ENCODE data around the gene DGLUCY.

DGLUCY gene

DNA sequence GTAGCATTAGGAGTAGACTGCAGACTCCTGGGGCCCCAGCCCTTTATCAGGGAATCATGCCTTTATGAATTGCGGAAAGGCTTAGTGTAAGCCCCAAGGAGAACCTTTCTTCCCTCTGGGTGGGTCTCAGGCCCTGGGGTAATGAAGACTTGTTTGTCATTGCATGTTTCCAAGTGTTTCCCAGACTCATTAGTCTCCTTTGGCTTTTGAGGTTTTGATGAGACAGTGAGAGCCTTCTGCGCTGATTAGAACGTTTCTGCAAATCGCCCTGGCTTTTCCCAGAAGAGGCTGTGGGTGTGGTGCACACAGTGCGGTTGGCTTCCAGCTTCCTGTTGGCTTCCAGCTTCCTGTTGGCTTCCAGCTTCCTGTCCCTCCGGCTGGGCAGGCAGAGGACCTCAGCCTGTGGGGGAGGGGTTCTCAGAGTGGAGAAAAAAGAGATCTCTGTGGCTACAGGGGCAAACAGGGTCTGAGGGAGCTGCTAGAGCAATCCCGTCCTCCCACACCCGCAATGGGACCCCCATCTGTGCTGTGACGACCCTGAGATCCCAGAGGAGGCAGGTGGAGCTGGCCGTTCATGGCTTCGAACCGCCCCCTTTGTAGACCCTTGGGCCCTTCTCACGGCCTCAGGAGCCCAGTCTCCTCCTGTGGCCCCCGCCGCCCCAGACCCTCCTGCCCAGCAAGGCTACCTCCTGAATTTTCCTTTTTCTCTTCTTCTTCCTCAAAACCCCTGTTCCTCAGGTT, 88.5 kb downstream of the DGLUCY start:
- no peak overlapping the region for H3K4me3 ChIP-seq
- no peaks in the 10 kb centered on the region for H3K27me3 ChIP-seq
- no peak overlapping the region for H3K27ac ChIP-seq
- intact Hi-C loops (cut with DNase I; ENCODE audit: low total_unique reads): no loop called here
- TF ChIP-seq, protein P1, sequence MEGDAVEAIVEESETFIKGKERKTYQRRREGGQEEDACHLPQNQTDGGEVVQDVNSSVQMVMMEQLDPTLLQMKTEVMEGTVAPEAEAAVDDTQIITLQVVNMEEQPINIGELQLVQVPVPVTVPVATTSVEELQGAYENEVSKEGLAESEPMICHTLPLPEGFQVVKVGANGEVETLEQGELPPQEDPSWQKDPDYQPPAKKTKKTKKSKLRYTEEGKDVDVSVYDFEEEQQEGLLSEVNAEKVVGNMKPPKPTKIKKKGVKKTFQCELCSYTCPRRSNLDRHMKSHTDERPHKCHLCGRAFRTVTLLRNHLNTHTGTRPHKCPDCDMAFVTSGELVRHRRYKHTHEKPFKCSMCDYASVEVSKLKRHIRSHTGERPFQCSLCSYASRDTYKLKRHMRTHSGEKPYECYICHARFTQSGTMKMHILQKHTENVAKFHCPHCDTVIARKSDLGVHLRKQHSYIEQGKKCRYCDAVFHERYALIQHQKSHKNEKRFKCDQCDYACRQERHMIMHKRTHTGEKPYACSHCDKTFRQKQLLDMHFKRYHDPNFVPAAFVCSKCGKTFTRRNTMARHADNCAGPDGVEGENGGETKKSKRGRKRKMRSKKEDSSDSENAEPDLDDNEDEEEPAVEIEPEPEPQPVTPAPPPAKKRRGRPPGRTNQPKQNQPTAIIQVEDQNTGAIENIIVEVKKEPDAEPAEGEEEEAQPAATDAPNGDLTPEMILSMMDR (IDR thresholded peaks at IDR 0.05): no peak
- DNase-seq: peak; percentile 46 to 73
- H3K9me3 ChIP-seq: no peaks in the 10 kb centered on the region
- no peaks in the 10 kb centered on the region for H3K4me1 ChIP-seq
- H3K36me3 ChIP-seq: peaks cover 45 to 95% (median 76%) of the 10 kb centered on the region in 3 donors

GRCh38 chr14:91204657-91205056, 90.8 kb downstream of the DGLUCY start:
- no peak overlapping the region for H3K27ac ChIP-seq
- H3K4me3 ChIP-seq: no peak overlapping the region
- no peaks in the 10 kb centered on the region for H3K4me1 ChIP-seq
- intact Hi-C loops (cut with DNase I; ENCODE audit: low total_unique reads): no loop called here
- peaks cover 55 to 91% (median 77%) of the 10 kb centered on the region in 3 donors for H3K36me3 ChIP-seq
- H3K9me3 ChIP-seq: no peaks in the 10 kb centered on the region
- H3K27me3 ChIP-seq: no peaks in the 10 kb centered on the region
- no peak for DNase-seq
- TF ChIP-seq, protein P1 (IDR thresholded peaks at IDR 0.05): no peak

DNA sequence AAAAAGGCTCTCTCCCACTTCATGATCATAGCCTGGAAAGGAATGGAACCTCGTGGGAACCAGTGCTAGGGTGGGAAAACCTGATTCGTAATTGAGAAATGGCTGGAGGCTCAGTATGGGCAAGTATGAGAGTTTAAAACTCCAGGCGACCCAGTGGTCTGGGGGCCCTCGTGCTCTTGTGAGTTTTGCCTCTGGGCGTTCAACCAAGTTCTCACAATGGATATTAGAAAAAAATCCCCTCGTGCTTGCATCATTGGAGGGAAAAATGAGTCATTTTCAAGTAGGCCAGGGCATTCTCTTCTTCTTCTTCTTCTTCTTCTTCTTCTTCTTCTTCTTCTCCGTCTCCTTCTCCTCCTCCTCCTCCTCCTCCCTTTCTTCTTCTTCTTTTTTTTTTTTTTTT, 91.6 kb downstream of the DGLUCY start:
- no peak for DNase-seq
- no peaks in the 10 kb centered on the region for H3K9me3 ChIP-seq
- H3K4me3 ChIP-seq: no peak overlapping the region
- peaks cover 56 to 90% (median 76%) of the 10 kb centered on the region in 3 donors for H3K36me3 ChIP-seq
- intact Hi-C loops (cut with DNase I; ENCODE audit: low total_unique reads): no loop called here
- H3K27ac ChIP-seq: no peak overlapping the region
- no peaks in the 10 kb centered on the region for H3K27me3 ChIP-seq
- TF ChIP-seq, protein P1 (IDR thresholded peaks at IDR 0.05): no peak
- H3K4me1 ChIP-seq: no peaks in the 10 kb centered on the region

GRCh38 chr14:91207008-91207407, 93.1 kb downstream of the DGLUCY start:
- H3K27ac ChIP-seq: no peak overlapping the region

GRCh38 chr14:91211017-91211416, 97.1 kb downstream of the DGLUCY start:
- H3K27me3 ChIP-seq: no peaks in the 10 kb centered on the region
- intact Hi-C loops (cut with DNase I; ENCODE audit: low total_unique reads): no loop called here
- H3K27ac ChIP-seq: no peak overlapping the region
- no peaks in the 10 kb centered on the region for H3K4me1 ChIP-seq
- no peak for DNase-seq
- TF ChIP-seq, protein P1 (IDR thresholded peaks at IDR 0.05): no peak
- H3K36me3 ChIP-seq: peaks cover 43 to 87% (median 64%) of the 10 kb centered on the region in 3 donors
- no peaks in the 10 kb centered on the region for H3K9me3 ChIP-seq
- H3K4me3 ChIP-seq: no peak overlapping the region

More at GRCh38 chr14:91207008-91207407, 93.1 kb downstream of the DGLUCY start:
- TF ChIP-seq, protein P1 (IDR thresholded peaks at IDR 0.05): no peak
- intact Hi-C loops (cut with DNase I; ENCODE audit: low total_unique reads): no loop called here
- DNase-seq: no peak
- no peaks in the 10 kb centered on the region for H3K9me3 ChIP-seq
- no peaks in the 10 kb centered on the region for H3K4me1 ChIP-seq
- H3K27me3 ChIP-seq: no peaks in the 10 kb centered on the region
- H3K36me3 ChIP-seq: peaks cover 58 to 92% (median 81%) of the 10 kb centered on the region in 3 donors
- no peak overlapping the region for H3K4me3 ChIP-seq

Data from tibial artery (tissue), 4 donors.